GM15510 (cell line): ENCODE data around the gene GOLGA6L2.

Source experiments
- POLR2A ChIP-seq: IDR thresholded peaks from 3 replicates; pipeline ENCODE4 v1.6.1; 2011; ENCODE audit warnings: borderline replicate concordance; ENCODE audit not compliant: insufficient read length; ENCODE audit errors: extremely low read depth

GOLGA6L2 gene

GRCh38 chr15:23438816-23439466, 8.1 kb downstream of the GOLGA6L2 start:
- no peak for TF ChIP-seq POLR2A

- no peak for TF ChIP-seq POLR2A
Measured at GRCh38 chr15:23437673-23438072, 9.4 kb downstream of the GOLGA6L2 start.

- TF ChIP-seq POLR2A: no peak
Measured at GRCh38 chr15:23437146-23437545, 9.9 kb downstream of the GOLGA6L2 start.

- TF ChIP-seq POLR2A: no peak
Measured at GRCh38 chr15:23436421-23436820, 10.6 kb downstream of the GOLGA6L2 start.

- no peak for TF ChIP-seq POLR2A
Measured at GRCh38 chr15:23424111-23424904, 22.7 kb downstream of the GOLGA6L2 start.

GRCh38 chr15:23422946-23423708, 23.9 kb downstream of the GOLGA6L2 start:
- no peak for TF ChIP-seq POLR2A

- TF ChIP-seq POLR2A: no peak
Measured at GRCh38 chr15:23422099-23422945, 24.7 kb downstream of the GOLGA6L2 start.

GRCh38 chr15:23420806-23421575, 26.1 kb downstream of the GOLGA6L2 start:
- no peak for TF ChIP-seq POLR2A

- TF ChIP-seq POLR2A: no peak
Measured at GRCh38 chr15:23416349-23417276, 30.4 kb downstream of the GOLGA6L2 start.

GRCh38 chr15:23415321-23415865, 31.6 kb downstream of the GOLGA6L2 start:
- no peak for TF ChIP-seq POLR2A

GRCh38 chr15:23411841-23412240, 35.2 kb downstream of the GOLGA6L2 start:
- TF ChIP-seq POLR2A: no peak

GRCh38 chr15:23403550-23403949, 43.5 kb downstream of the GOLGA6L2 start:
- no peak for TF ChIP-seq POLR2A

GRCh38 chr15:23402544-23402943, 44.5 kb downstream of the GOLGA6L2 start:
- TF ChIP-seq POLR2A: no peak

GRCh38 chr15:23402140-23402539, 44.9 kb downstream of the GOLGA6L2 start:
- TF ChIP-seq POLR2A: no peak
